ENCODE results near the gene CPLX1. TPM values are rescaled to one million over a fixed set of nuclear protein-coding genes. Genes with fewer than 3 reads are reported as not detected.
A peak's percentile ranks its signal among the peaks of the same experiment; 100 is the strongest.

CPLX1 gene
- total RNA-seq, 2 experiments from 2014 or later = 0.14 to 1.3 TPM

- no peaks in the 10 kb centered on the region for H3K27me3 Mint-ChIP-seq
- CTCF ChIA-PET = interaction anchor here (1.4 to 2.2 kb wide), 2 partner anchors 30 to 160 kb away, joined by 3 to 5 read pairs; partner anchors contain the start of genes GAK and TMEM175
- no peaks in the 10 kb centered on the region for H3K9me3 Mint-ChIP-seq (ENCODE audit: low read depth)
- H3K4me1 Mint-ChIP-seq = peaks cover 30% of the 10 kb centered on the region
- H3K36me3 Mint-ChIP-seq = peaks cover 54% of the 10 kb centered on the region
- DNase-seq = no peak
- ATAC-seq = no peak
- H3K27ac Mint-ChIP-seq = no peak overlapping the region
- H3K4me3 Mint-ChIP-seq = no peak overlapping the region
Measured at GRCh38 chr4:772776-773175, 53.2 kb downstream of the CPLX1 start.

DNA sequence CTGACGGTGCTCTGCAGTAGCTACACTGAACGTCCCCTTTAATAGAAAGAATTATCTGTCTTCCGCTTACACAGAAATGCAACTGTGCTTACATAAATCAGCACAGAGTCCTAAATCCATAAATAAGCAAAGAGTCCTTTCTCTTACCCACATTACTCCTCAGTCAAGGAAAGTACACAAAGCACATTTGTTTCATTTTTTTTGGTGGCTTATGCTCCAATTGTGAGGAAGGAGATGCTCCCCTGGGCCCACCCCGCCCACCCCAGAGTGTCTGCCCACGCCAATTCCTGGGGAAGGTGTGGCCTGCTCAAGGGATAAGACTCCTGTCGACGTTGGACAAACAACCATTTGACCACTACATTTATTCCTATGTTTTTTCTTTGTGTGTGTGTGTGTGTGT, 53.8 kb downstream of the CPLX1 start:
- no peaks in the 10 kb centered on the region for H3K9me3 Mint-ChIP-seq (ENCODE audit: low read depth)
- peaks cover 54% of the 10 kb centered on the region for H3K36me3 Mint-ChIP-seq
- no peak overlapping the region for H3K4me3 Mint-ChIP-seq
- H3K27ac Mint-ChIP-seq = peak overlapping the region; percentile 21
- peaks cover 27% of the 10 kb centered on the region for H3K4me1 Mint-ChIP-seq
- DNase-seq (no peak), ATAC-seq (no peak)
- no peaks in the 10 kb centered on the region for H3K27me3 Mint-ChIP-seq
- CTCF ChIA-PET = no interaction called here

GRCh38 chr4:771464-771863, 54.5 kb downstream of the CPLX1 start:
- H3K36me3 Mint-ChIP-seq = peaks cover 56% of the 10 kb centered on the region
- CTCF ChIA-PET = no interaction called here

DNA sequence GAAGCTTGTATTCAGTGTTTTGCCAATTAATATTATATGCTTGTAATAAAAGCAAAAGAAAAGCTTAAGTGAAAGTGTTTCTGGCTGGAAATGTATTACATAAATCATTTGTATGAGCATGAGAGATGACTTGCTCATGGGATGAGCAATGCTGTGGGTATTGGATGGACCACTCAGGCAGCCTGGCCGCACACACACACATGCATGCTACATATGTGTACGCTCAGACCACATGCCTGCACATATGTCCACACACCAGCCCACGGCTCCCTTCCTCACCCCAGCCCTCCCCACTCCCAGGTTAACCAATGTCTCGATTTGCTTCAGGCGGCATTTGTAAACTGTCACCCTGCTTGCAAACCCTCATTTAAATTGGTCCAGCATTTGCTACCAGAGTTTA, 55.9 kb downstream of the CPLX1 start:
- no peak for DNase-seq
- Mint-ChIP-seq H3K4me1 (peaks cover 21% of the 10 kb centered on the region), H3K27me3 (no peaks in the 10 kb centered on the region), H3K9me3 (ENCODE audit: low read depth) (no peaks in the 10 kb centered on the region), H3K27ac (no peak overlapping the region), H3K36me3 (peaks cover 49% of the 10 kb centered on the region), H3K4me3 (no peak overlapping the region)
- CTCF ChIA-PET = no interaction called here
- no peak for ATAC-seq

More at GRCh38 chr4:771464-771863, 54.5 kb downstream of the CPLX1 start:
- Mint-ChIP-seq H3K9me3 (ENCODE audit: low read depth) (no peaks in the 10 kb centered on the region), H3K4me1 (peaks cover 24% of the 10 kb centered on the region), H3K27ac (no peak overlapping the region), H3K4me3 (no peak overlapping the region), H3K27me3 (no peaks in the 10 kb centered on the region)
- ATAC-seq (no peak), DNase-seq (no peak)

- Mint-ChIP-seq H3K9me3 (ENCODE audit: low read depth) (no peaks in the 10 kb centered on the region), H3K36me3 (peaks cover 48% of the 10 kb centered on the region), H3K27me3 (no peaks in the 10 kb centered on the region), H3K4me3 (no peak overlapping the region), H3K4me1 (peaks cover 21% of the 10 kb centered on the region), H3K27ac (no peak overlapping the region)
- no peak for ATAC-seq
- CTCF ChIA-PET = no interaction called here
- no peak for DNase-seq
Measured at GRCh38 chr4:769511-769910, 56.4 kb downstream of the CPLX1 start.

DNA sequence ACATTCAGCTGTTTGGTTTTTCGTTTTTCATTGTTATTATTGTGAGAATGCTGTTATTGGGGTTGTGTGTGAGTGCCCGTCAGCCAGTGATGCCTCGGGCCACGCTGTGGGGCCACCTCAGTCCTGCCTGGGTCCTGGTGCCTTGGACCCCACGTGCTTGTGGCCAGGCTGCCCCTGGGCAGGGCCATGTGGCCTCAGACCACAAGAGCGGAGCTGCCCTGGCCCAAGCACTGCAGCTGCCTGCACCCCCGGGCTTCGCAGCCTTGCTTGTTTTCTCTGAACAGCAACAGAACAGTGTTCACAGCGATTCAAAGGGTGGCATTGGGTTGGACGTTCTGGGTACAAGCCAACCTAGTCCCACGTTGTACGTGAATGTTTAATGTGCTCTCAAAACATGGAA, 56.9 kb downstream of the CPLX1 start:
- H3K9me3 Mint-ChIP-seq (ENCODE audit: low read depth) = no peaks in the 10 kb centered on the region
- CTCF ChIA-PET = no interaction called here
- H3K27me3 Mint-ChIP-seq = no peaks in the 10 kb centered on the region
- DNase-seq (no peak), ATAC-seq (no peak)
- H3K27ac Mint-ChIP-seq = no peak overlapping the region
- peaks cover 18% of the 10 kb centered on the region for H3K4me1 Mint-ChIP-seq
- H3K4me3 Mint-ChIP-seq = no peak overlapping the region
- peaks cover 43% of the 10 kb centered on the region for H3K36me3 Mint-ChIP-seq

GRCh38 chr4:768076-768475, 57.9 kb downstream of the CPLX1 start:
- Mint-ChIP-seq H3K9me3 (ENCODE audit: low read depth) (no peaks in the 10 kb centered on the region), H3K27ac (no peak overlapping the region), H3K27me3 (no peaks in the 10 kb centered on the region), H3K36me3 (peaks cover 47% of the 10 kb centered on the region), H3K4me1 (peaks cover 23% of the 10 kb centered on the region), H3K4me3 (no peak overlapping the region)
- ATAC-seq (no peak), DNase-seq (no peak)
- CTCF ChIA-PET = interaction anchor here (1.3 kb wide), 1 partner anchor 26 kb away, joined by 5 read pairs; no protein-coding TSS in a partner anchor

GRCh38 chr4:766559-767283, 59.2 kb downstream of the CPLX1 start:
- DNase-seq (no peak), ATAC-seq (no peak)
- Mint-ChIP-seq H3K36me3 (peaks cover 49% of the 10 kb centered on the region), H3K4me1 (peaks cover 22% of the 10 kb centered on the region), H3K9me3 (ENCODE audit: low read depth) (no peaks in the 10 kb centered on the region), H3K27me3 (no peaks in the 10 kb centered on the region), H3K27ac (peak overlapping the region; percentile 36), H3K4me3 (no peak overlapping the region)
- CTCF ChIA-PET = interaction anchor here (1.4 to 1.5 kb wide), 2 partner anchors 24 to 221 kb away, joined by 3 to 7 read pairs; no protein-coding TSS in a partner anchor

DNA sequence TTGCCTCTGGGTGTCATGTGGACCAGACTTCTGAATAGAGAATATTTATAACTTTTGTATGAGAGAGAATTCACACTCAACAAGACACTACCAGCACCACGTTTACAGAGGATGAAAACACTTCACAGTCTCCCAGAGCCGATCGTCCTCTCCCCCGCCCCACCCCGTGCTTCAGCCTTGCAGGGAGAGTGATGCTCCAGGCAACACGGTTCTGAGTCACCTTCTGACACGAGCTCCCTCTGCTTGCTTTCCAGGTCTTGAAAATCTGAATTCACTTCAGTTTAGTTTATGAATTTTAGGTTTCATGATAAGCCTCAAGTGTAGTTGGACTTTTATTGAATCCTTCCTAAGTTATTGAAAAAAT, 59.8 kb downstream of the CPLX1 start:
- Mint-ChIP-seq H3K4me3 (no peak overlapping the region), H3K27me3 (no peaks in the 10 kb centered on the region), H3K4me1 (peaks cover 22% of the 10 kb centered on the region), H3K36me3 (peaks cover 51% of the 10 kb centered on the region), H3K27ac (no peak overlapping the region), H3K9me3 (ENCODE audit: low read depth) (no peaks in the 10 kb centered on the region)
- CTCF ChIA-PET = interaction anchor here (1.4 to 1.5 kb wide), 2 partner anchors 24 to 221 kb away, joined by 3 to 7 read pairs; no protein-coding TSS in a partner anchor
- ATAC-seq (no peak), DNase-seq (no peak)

GRCh38 chr4:764405-765169, 61.3 kb downstream of the CPLX1 start:
- Mint-ChIP-seq H3K4me1 (peaks cover 17% of the 10 kb centered on the region), H3K9me3 (ENCODE audit: low read depth) (no peaks in the 10 kb centered on the region), H3K36me3 (peaks cover 54% of the 10 kb centered on the region), H3K27ac (no peak overlapping the region), H3K4me3 (no peak overlapping the region), H3K27me3 (no peaks in the 10 kb centered on the region)
- CTCF ChIA-PET = interaction anchor here (1.5 kb wide), 1 partner anchor 22 kb away, joined by 6 read pairs; no protein-coding TSS in a partner anchor
- DNase-seq (no peak), ATAC-seq (no peak)

GRCh38 chr4:763922-764321, 62.0 kb downstream of the CPLX1 start:
- Mint-ChIP-seq H3K27ac (peak overlapping the region; percentile 24), H3K27me3 (no peaks in the 10 kb centered on the region), H3K4me1 (peaks cover 16% of the 10 kb centered on the region), H3K4me3 (no peak overlapping the region), H3K36me3 (peaks cover 49% of the 10 kb centered on the region), H3K9me3 (ENCODE audit: low read depth) (no peaks in the 10 kb centered on the region)
- no peak for ATAC-seq
- CTCF ChIA-PET = no interaction called here
- DNase-seq = no peak

DNA sequence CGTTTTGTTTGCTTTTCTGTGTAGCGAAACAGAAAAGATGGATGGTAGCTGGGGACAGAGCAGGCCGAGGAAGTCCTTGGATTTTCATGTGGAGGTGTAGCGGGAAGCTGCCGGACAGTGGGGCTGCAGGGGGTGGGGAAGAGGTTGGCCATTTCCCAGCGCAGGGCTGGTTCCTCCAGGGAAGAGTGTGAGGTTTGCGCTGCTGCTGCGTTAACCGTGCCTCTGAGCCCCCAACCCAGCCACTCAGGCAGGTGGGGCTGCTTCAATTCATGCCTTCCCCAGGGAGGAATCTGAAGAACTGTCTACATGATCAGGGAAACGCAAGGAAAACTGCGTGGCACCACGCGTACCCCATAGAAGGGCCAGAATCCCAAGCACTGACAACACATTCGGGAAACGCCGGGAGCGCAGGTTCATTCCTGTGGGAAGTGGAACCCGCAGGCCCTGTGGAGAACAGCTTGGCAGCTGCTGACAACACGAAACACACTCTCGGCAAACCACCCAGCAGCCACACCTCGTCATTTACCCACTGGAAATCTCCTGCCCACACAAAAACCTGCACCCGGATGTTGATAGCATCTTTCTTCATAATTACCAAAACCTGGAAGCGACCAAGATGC, 62.6 kb downstream of the CPLX1 start:
- no peaks in the 10 kb centered on the region for H3K27me3 Mint-ChIP-seq
- H3K9me3 Mint-ChIP-seq (ENCODE audit: low read depth) = no peaks in the 10 kb centered on the region
- ATAC-seq = no peak
- peaks cover 49% of the 10 kb centered on the region for H3K36me3 Mint-ChIP-seq
- CTCF ChIA-PET = no interaction called here
- peaks cover 16% of the 10 kb centered on the region for H3K4me1 Mint-ChIP-seq
- peak overlapping the region; percentile 24 for H3K27ac Mint-ChIP-seq
- no peak for DNase-seq
- H3K4me3 Mint-ChIP-seq = no peak overlapping the region

DNA sequence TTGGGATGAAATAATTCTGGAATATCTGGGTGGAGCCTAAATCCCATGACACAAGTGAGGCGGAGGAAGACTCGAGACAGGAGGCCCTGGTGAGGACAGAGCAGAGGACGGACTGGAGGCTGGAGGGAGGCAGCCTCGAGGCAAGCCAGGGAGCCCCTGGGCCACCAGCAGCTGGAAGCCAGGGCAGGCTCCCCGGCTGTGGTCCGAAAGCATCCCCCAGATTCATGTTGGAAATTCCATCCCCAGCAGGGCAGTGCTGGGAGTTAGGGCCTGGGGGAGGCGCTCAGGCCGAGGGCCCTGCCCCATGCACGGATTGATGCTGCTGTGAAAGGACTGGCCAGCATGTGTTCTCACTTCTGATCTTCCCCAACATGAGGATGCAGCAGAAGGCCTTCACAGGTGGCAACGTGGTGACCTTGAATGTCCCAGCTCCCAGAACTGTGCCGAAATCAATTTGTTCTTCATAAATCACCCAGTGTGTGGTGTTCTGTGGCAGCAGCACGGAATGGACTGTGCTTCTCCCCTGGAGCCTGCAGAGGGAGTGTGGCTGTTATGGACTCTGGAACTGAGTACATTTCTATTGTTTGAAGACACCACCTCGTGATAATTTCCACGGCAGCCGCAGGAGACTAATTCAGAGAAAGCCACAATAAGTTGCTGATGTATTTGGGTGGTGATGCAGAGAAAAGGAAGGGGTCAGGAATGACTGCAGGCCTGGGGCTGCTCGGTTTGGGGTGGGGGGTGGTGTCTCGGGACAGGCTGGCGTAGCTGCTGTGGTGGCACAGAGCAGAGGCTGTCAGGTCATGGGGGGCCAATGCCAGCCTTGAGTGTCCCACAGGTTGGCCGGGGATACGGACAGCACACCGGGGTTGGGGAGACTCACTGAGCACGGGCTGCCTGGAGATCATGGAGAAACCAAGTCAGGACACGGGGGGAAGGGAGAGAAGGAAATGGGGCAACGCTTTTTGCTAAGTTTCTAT, 63.4 kb downstream of the CPLX1 start:
- ATAC-seq = no peak
- CTCF ChIA-PET = no interaction called here
- Mint-ChIP-seq H3K27ac (no peak overlapping the region), H3K27me3 (no peaks in the 10 kb centered on the region), H3K9me3 (ENCODE audit: low read depth) (no peaks in the 10 kb centered on the region), H3K36me3 (peaks cover 45% of the 10 kb centered on the region), H3K4me3 (no peak overlapping the region), H3K4me1 (peaks cover 16% of the 10 kb centered on the region)
- DNase-seq = no peak
